NCI-H146 treated with DMSO at 0.1 percent for 48 hours (cell line): ENCODE measurements around the gene TCERG1L.
A peak's percentile ranks its signal among the peaks of the same experiment; 100 is the strongest.
"Not testable (repeated sequence)": the region's sequence is repeated elsewhere in the genome, so short reads cannot be mapped to it uniquely, and the experiment has no call there.

Experiments
- DNase-seq: peaks from one replicate; lab custom pipeline; 2025; ENCODE audit not compliant: unreplicated experiment; lab: John Stamatoyannopoulos, UW

The TCERG1L gene

GRCh38 chr10:131150126-131150525 lies 161.4 kb downstream of the TCERG1L start:
- DNase-seq: no peak

- DNase-seq: no peak
These were observed 161.9 kb downstream of the TCERG1L start for GRCh38 chr10:131149586-131149985.

DNA sequence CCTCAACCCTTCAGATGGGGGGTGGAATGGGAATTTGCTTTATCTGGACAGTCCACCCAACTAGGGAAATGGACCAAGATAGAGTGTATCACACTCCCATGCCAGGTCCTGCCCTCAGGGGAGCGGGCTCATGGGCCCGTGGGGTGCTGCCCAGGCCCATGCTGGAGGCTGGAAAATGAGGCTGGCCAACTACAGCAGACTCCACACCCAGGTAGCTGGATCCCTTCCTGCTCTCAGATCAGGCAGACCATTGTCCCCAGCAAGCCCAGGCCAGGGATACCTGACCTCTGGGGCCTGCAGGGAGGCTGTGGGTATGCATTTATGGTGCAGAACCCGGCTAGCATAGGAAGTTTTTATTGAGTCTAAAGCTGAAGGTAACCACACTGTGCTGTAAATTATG lies 162.4 kb downstream of the TCERG1L start:
- no peak for DNase-seq

DNA sequence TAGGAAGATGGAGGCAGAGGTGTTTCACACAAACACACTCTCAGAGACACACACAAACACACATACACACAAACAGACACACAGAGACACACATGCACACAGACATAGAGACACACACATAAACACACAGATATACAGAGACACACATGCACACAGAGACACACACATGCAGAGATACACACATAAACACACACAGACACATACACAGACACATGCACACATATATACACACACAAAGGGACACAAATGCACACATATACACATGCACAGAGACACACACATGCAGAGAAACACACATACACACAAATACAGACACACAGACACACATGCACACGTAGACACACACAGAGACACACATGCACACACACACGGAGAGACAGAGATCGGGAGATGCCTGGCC lies 163.3 kb downstream of the TCERG1L start:
- DNase-seq: no peak

DNA sequence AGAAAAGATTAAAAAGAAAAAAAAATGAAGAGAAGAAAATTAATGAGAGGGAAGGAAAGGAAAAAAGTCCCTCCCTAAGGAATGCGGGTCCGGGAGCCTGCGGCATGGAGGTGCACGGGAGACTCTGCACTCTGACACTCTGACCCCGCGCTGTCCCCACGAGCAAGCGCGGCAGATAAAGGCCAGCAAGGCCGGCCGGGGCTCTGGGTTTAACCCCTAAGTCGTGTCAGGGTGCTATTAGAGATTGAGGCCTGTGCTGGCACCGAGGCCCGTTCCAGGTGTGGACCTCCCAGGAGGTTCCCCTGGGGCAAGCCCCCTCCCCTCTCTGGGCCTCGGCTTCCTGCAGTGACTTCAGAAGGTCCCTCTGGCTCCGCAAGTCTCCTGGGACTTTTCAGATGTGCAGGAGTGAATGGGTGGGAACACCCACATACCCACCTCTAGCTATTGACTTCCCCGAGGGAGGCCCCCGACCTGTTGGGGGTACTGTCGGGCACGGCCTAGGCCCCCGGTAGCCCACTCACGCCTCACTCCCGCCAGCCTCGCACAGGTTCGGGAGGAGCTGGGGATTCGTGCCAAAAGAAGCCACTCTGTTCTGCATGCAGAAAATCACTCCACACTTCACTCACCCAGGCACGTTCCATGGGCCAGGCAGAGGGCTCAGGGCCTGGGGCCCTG lies 164.1 kb downstream of the TCERG1L start:
- DNase-seq: no peak

DNA sequence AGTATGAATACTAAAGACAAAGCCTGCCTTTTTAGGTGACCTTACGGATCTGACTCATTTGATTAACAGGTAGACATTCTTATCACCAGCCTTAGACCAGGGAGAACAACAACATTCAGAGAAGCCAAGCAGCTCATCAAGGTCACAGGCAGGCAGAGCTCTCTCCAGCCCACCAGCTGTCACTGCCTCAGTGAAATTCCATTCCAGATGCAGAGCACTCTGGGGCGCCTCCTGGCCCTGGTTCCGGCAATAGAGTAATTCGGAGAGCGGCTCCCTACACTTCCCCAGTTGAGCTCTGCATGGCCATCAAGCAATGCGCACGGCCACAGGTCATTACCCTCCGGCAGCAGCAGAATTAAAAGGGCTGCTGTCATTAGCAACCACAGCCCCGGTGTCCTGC lies 164.7 kb downstream of the TCERG1L start:
- no peak for DNase-seq

- no peak for DNase-seq
These were observed 165.8 kb downstream of the TCERG1L start for GRCh38 chr10:131145756-131146155.

DNA sequence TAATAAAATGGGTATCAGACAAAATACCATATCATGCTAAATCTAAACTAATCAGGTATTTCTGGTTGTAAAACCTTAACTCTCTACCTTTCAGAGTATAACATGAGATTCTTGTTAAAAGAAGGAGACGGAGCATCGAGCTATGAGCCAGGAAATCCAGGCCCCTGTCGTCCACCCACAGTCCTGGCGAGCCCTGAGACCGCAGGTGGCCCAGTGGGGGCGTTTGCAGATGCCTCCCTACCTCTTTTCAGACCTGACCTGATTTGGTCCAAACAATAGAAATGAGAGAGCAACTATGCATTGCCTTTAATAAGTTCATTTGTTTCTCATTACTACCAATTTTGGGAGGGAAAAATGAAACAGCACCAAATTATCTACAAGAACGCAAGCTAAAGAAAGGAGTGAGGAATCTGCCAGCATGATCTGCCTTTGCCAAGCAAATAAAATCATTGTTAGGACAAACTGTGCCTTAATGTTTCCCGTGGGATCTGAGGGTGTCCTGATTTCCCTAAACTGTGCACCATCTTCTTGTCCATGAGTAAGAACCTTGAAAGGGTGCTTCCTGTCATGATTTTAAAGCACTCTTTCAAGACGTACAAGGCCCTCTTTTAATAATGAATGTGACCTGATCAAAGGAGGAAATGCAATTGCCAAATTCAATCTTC lies 166.7 kb downstream of the TCERG1L start:
- no peak for DNase-seq

- no peak for DNase-seq
These were observed 167.3 kb downstream of the TCERG1L start for GRCh38 chr10:131144196-131144595.

- DNase-seq: no peak
These were observed 167.9 kb downstream of the TCERG1L start for GRCh38 chr10:131143425-131144165.

DNA sequence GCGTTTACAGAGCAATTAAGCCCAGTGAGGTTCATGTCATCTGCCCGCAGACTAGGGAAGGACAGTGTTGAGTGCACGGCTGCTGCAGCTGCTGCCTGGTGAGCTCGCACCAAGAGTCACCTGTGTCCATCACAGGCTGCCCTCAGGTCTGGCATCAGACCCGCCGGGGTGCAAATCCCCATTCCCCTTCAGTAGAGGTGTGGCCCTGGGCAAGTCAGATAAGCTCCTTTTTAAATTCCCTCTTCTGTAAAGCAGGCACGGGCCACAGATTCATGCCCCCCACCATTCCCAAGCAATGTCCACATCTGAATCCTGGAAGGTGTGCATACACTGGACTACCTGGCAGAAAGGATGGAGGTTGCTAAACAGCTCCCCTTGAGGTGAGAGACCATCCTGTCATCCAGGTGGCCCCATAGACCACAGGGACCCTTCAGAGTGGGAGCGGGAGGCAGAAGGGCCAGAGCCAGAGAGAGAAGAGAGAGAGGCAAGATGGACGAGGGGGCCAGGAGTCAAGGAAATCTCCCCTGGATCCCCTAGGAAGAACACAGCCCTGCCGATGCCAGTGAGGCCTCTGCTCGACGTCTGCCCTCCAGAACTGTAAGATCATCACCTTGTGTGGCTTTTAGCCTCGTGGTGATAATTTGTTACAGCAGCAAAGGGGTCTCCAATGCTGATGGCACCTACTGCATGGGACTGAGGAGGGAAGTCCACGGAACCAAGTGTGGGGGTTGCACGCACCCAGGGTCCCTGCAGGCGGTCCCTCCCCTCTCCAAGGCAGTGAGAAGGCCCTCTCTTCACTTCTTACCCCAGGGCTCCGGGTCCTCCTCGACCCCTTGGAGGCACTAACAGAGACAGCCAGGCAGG lies 168.8 kb downstream of the TCERG1L start:
- peak; percentile 87 for DNase-seq

- DNase-seq: peak; percentile 98
These were observed 169.6 kb downstream of the TCERG1L start for GRCh38 chr10:131141645-131142516.

DNA sequence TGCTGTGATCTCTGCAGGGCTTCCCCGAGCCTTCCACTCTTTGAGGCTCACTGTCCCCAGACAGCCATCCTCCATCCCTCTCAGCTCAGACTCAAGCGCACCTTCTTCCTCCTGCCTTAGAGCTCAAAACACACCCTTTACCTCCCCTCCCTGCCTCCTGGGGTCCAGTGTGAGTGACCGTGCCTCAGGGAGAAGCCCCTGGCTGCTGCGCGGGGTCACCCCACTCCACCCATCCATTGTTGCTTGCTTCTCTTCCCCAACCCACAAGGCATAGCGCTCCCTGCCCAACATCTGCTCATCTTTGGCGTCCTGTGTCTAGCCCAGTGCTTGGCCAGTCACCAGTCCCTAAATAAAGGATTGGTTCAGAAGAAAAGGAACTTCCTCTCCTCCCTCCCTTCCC lies 170.3 kb downstream of the TCERG1L start:
- peak; percentile 51 for DNase-seq

GRCh38 chr10:131140606-131141005 lies 170.9 kb downstream of the TCERG1L start:
- DNase-seq: no peak

GRCh38 chr10:131137223-131137622 lies 174.3 kb downstream of the TCERG1L start:
- DNase-seq: no peak

- DNase-seq: not testable (repeated sequence)
These were observed 175.2 kb downstream of the TCERG1L start for GRCh38 chr10:131136336-131136735.

DNA sequence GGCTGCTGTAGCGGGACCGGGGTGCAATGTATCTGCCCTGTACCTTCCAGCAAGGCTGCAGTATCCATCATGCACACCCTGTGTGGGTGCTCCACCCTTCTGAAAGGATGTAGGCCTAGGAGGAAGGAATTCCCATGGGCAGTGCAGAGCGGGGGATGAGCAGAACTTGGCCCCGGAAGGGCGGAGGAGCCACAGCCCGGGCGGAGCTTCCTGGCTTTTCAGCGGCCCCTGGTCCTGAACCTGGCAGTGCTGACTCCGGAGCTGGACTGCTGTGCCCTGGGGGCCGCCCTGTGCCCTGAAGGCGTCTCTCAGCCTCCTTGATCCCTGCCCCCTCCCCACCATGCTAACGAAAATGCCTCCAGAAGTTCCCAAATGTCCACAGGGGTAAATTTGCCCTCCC lies 175.8 kb downstream of the TCERG1L start:
- no peak for DNase-seq

DNA sequence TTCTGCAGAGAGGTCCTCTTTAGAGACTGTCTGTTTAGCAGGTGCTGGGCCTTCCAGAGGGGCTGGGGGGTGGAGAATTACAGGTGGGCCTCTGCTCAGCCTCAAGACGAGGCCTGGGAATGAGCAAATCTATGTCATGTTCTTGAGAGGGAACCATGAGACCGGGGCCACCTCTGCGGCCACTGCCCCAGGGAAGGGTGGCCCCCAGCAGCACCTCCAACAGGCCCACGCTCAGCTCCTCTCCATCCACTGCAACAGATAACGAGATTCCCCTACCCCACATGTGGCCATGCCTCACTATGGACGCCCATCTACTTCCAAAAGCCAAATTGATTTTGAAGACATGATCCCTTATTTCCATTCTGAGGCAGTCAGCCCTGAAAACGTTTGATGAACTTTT lies 176.9 kb downstream of the TCERG1L start:
- no peak for DNase-seq

DNA sequence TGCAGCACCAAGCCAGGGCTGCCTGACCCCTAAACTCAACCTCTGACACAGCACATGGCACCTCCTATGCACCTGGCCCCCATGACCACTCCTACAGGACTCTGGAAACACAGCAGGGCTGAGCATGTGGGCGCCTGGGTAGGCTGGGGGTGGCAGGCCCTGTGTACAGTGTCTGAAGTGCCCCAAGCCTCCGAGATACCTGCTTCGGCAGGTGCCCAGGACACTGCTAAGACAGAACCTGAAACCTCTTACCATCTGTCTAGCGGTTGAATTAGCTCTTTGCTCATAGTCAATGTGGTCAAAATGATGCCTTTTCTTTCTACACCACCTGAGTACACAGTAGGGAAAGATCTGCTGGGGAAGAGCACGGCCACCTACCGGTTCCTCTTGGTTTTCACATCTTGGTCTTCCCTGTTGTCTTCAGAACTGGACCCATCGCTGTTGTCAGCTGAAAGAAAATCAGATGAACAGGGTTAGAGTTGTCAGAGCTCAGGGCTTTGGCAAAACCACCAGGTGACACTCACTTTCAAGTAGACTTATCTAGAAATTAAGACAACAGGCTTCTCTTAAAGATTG lies 177.4 kb downstream of the TCERG1L start:
- peak; percentile 42 for DNase-seq

DNA sequence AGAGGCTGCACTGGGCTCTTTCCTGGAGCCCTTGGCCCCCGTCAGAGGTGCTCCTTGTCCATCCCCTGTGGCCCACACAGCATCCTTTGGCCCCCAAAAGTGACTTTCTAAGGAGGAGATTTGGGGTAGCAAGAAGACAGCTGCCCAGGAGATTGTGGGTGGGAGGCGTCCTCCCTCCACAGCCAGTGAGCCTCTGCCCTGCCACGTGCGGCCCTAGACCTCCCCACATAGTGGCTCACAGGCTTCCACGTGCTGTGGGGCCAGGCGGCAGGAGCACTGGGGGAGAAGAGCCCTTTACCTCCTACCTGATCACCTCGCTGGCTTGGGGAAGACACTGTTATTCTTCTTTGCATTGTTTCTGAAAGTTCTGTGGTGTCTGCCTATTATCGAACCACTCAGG lies 178.8 kb downstream of the TCERG1L start:
- no peak for DNase-seq
